WERI-Rb-1 (cell line): Measurements from ENCODE around the gene DUOX1.
"Not testable (repeated sequence)": the region's sequence is repeated elsewhere in the genome, so short reads cannot be mapped to it uniquely, and the experiment has no call there.

Experiments used
- DNase-seq: peaks from one replicate; pipeline ENCODE4 v3.0.0-alpha.2; 2020
- H3K27ac ChIP-seq: fragments of 250-450 bp; sonication (Bioruptor Pico); 2 replicates; pipeline ENCODE4 v1.5.1; 2020; ENCODE audit warnings: mild to moderate bottlenecking, moderate library complexity
- H3K27me3 ChIP-seq: fragments of 250-450 bp; sonication (Bioruptor Pico); 2 replicates; pipeline ENCODE4 v1.5.1; 2021; ENCODE audit warnings: mild to moderate bottlenecking, low read depth, moderate library complexity; ENCODE audit not compliant: insufficient read depth, severe bottlenecking
- H3K36me3 ChIP-seq: fragments of 250-450 bp; sonication (Bioruptor Pico); 2 replicates; pipeline ENCODE4 v1.5.1; 2020; ENCODE audit warnings: mild to moderate bottlenecking, moderate library complexity
- H3K4me3 ChIP-seq: 2 replicates; pipeline ENCODE4 v1.5.1; 2011; ENCODE audit warnings: low read depth, mild to moderate bottlenecking, control low read depth, low read length
- H3K9me3 ChIP-seq: fragments of 250-450 bp; sonication (Bioruptor Pico); 2 replicates; pipeline ENCODE4 v1.5.1; 2021; ENCODE audit warnings: mild to moderate bottlenecking, moderate library complexity; ENCODE audit not compliant: severe bottlenecking
- CTCF ChIP-seq: IDR thresholded peaks from 2 replicates; pipeline ENCODE4 v1.5.1; 2011; ENCODE audit warnings: low read depth, mild to moderate bottlenecking, control low read depth, inconsistent platforms, low read length

The DUOX1 gene

GRCh38 chr15:45129651-45130129, at the start of gene DUOX1, which contains the start of gene DUOXA1:
Gene DUOX1 (plus strand): TSS chr15:45129994. CDS start chr15:45131967, 1,973 bp downstream.
Gene DUOXA1 (minus strand): TSS chr15:45129879. CDS start chr15:45123014, 6,865 bp downstream.
- H3K4me3 ChIP-seq: no peak within 1 kb of the TSS
- no peak for DNase-seq
- H3K27me3 ChIP-seq: no peaks in the 10 kb centered on the region
- no peak within 1 kb of the TSS for H3K27ac ChIP-seq
- TF ChIP-seq CTCF: no peak
- no peaks in the 10 kb centered on the region for H3K36me3 ChIP-seq
- no peaks in the 10 kb centered on the region for H3K9me3 ChIP-seq

DNA sequence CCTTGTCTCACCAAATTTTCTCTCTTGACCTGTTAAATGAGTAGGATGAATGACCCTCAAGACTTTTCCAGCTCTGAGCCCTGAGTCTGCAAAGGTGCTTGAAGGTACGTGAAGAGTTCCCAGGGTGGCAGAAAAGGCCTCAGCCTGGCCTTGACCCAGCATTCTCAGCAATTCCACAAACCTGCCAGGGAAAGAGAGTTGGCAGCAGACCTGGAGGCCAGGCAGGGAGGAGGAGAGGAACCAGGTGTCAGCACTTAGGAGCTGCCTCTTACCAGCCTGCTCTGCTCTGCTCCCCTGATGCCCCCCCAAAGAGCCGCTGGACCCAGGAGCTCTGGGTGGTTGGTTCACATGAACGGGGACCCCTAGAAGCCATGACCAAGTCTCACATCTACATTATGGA, 49.2 kb upstream of the DUOX1 start:
- H3K27ac ChIP-seq, H3K27me3 ChIP-seq, H3K4me3 ChIP-seq, H3K9me3 ChIP-seq, H3K36me3 ChIP-seq, DNase-seq: not testable (repeated sequence)

DNA sequence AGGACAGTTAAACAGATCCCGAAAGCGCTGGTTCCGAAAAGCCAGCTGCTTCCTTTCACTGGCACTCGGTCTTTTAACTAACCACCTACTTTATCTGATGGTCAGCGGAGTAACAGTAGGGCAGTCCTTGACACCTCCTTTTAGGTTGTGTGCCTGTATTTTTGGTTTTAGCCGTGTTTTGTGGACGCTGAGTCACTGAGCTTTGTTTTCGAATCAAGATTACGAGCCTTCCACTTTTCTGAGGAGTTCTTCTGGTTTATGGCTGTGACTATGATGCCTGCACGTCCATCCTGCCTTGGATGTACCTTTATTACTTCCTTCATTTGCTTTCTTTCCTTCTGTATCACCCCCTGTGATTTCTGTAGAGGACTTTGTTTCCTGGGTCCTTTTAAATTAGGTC, 47.4 kb upstream of the DUOX1 start:
- not testable (repeated sequence) for H3K36me3 ChIP-seq, DNase-seq, H3K27me3 ChIP-seq, H3K27ac ChIP-seq, H3K9me3 ChIP-seq, H3K4me3 ChIP-seq

- Histone ChIP-seq H3K27me3 (no peaks in the 10 kb centered on the region), H3K27ac (no peak overlapping the region), H3K36me3 (no peaks in the 10 kb centered on the region), H3K4me3 (no peak overlapping the region), H3K9me3 (no peaks in the 10 kb centered on the region)
- DNase-seq: no peak
- TF ChIP-seq CTCF: no peak
These were observed 46.6 kb upstream of the DUOX1 start for GRCh38 chr15:45083223-45083622.

GRCh38 chr15:45084163-45084562, 45.6 kb upstream of the DUOX1 start:
- H3K36me3 ChIP-seq: no peaks in the 10 kb centered on the region
- H3K27ac ChIP-seq: no peak overlapping the region
- no peaks in the 10 kb centered on the region for H3K9me3 ChIP-seq
- no peak overlapping the region for H3K4me3 ChIP-seq
- no peak for TF ChIP-seq CTCF
- H3K27me3 ChIP-seq: no peaks in the 10 kb centered on the region
- no peak for DNase-seq

DNA sequence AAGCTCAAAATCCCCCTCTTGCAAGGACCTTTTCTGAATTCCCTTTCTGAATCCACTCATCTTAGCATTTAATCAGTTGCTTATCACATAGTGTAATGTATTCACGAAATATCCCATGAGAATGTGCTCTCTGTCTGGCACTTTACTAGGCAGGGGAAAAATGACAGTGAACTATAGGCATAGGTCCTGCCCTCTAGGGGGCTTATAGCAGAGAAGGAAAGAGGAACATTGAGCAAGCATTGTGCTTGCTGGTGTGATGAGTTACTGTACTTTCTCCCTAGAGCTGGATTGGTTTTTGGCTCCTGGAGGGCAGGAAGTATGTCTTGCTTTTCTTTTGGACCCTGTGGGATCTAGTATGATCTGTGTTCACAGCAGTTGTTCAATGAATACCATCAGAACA, 42.3 kb upstream of the DUOX1 start:
- peak; percentile 31; the same call in 1 of the 2 replicates for TF ChIP-seq CTCF
- H3K27me3 ChIP-seq: no peaks in the 10 kb centered on the region
- no peak overlapping the region for H3K4me3 ChIP-seq
- H3K9me3 ChIP-seq: no peaks in the 10 kb centered on the region
- H3K36me3 ChIP-seq: no peaks in the 10 kb centered on the region
- no peak for DNase-seq
- no peak overlapping the region for H3K27ac ChIP-seq
